OCI-LY7 (cell line): ENCODE results near the gene KCNC1. TPM values are rescaled to one million over a fixed set of nuclear protein-coding genes. Genes with fewer than 3 reads are reported as not detected.

ENCODE experiments used
- BruUV-seq: library from RNA; stranded (reverse); fragments of 400-500 nt; replicated peaks from 2 replicates; lab custom pipeline; 2021; lab: Mats Ljungman, UMichigan
- CTCF ChIA-PET: fragments of 300-600 bp; sonication (Branson Sonifier 250); formaldehyde crosslinking; loops from one replicate; lab custom pipeline; 2022; ENCODE audit warnings: antibody characterized with exemption; ENCODE audit not compliant: unreplicated experiment; lab: Charles Lee
- POLR2A ChIA-PET: fragments of 300-600 bp; sonication (Branson Sonifier 250); formaldehyde crosslinking; loops from one replicate; lab custom pipeline; 2022; ENCODE audit warnings: antibody characterized with exemption; lab: Charles Lee
- DNase-seq: peaks from one replicate; pipeline ENCODE4 v3.0.0-alpha.2; 2015; ENCODE audit warnings: low spot score
- H2AFZ ChIP-seq: fragments of 200-600 bp; sonication (generic), shearing (Covaris generic); 2 replicates; pipeline ENCODE4 v1.6.1; 2014; ENCODE audit warnings: mild to moderate bottlenecking, antibody characterized with exemption, low read length, moderate library complexity
- H3K27ac ChIP-seq: fragments of 200-600 bp; sonication (generic); 2 replicates; pipeline ENCODE4 v1.5.1; 2014; ENCODE audit warnings: mixed run types, low read depth, mild to moderate bottlenecking, moderate library complexity, low read length, inconsistent platforms; ENCODE audit not compliant: poor library complexity, severe bottlenecking
- H3K36me3 ChIP-seq: fragments of 200-600 bp; sonication (generic); 2 replicates; pipeline ENCODE4 v1.6.1; 2014; ENCODE audit warnings: mild to moderate bottlenecking, antibody characterized with exemption, low read length, moderate library complexity, mixed read lengths; ENCODE audit not compliant: insufficient read depth
- H3K4me1 ChIP-seq: fragments of 200-600 bp; sonication (generic); 2 replicates; pipeline ENCODE4 v1.5.1; 2014; ENCODE audit warnings: mild to moderate bottlenecking, low read length; ENCODE audit not compliant: insufficient read depth, poor library complexity, severe bottlenecking
- H3K4me2 ChIP-seq: fragments of 200-600 bp; sonication (generic); 2 replicates; pipeline ENCODE4 v1.6.1; 2014; ENCODE audit warnings: mild to moderate bottlenecking, low read length
- H3K4me3 ChIP-seq: fragments of 200-600 bp; sonication (generic); 2 replicates; pipeline ENCODE4 v1.5.1; 2014; ENCODE audit warnings: mild to moderate bottlenecking, low read depth, low read length; ENCODE audit not compliant: poor library complexity, severe bottlenecking
- H3K79me2 ChIP-seq: fragments of 200-600 bp; sonication (generic); 2 replicates; pipeline ENCODE4 v1.6.1; 2016; ENCODE audit warnings: low read depth, mild to moderate bottlenecking, low read length, moderate library complexity, mixed read lengths; ENCODE audit not compliant: insufficient read depth
- H3K9me2 ChIP-seq: fragments of 200-600 bp; sonication (generic); 2 replicates; pipeline ENCODE4 v1.6.1; 2016; ENCODE audit warnings: mild to moderate bottlenecking, low read length, mixed read lengths; ENCODE audit not compliant: insufficient read depth
- H3K9me3 ChIP-seq: fragments of 200-600 bp; sonication (generic); 2 replicates; pipeline ENCODE4 v1.6.1; 2014; ENCODE audit warnings: mild to moderate bottlenecking, mixed run types, low read length, mixed read lengths
- H4K20me1 ChIP-seq: fragments of 200-600 bp; sonication (generic); 2 replicates; pipeline ENCODE4 v1.6.1; 2014; ENCODE audit warnings: mild to moderate bottlenecking, antibody characterized with exemption, low read length, moderate library complexity, mixed read lengths; ENCODE audit not compliant: insufficient read depth
- EZH2phosphoT487 ChIP-seq: fragments of 200-600 bp; sonication (generic); IDR thresholded peaks from 2 replicates; pipeline ENCODE4 v1.6.1; 2018; ENCODE audit warnings: low read depth, borderline replicate concordance, mild to moderate bottlenecking, mixed run types, antibody characterized with exemption, low read length, moderate library complexity, mixed read lengths
- intact Hi-C: fragments of 100-400 bp; cut with micrococcal nuclease; formaldehyde crosslinking; loops from one replicate; pipeline ENCODE4 v1.10.0; 2022; ENCODE audit not compliant: unreplicated experiment
- total RNA-seq, 2 experiments: library from RNA; depleted of rRNA in 1 of 2; stranded (reverse); fragments of >200 nt in 1 of 2; shearing (Covaris generic) in 1 of 2; gene quantifications; 2 replicates each; pipeline ENCODE4 v1.2.3, GENCODE V29; 2014 to 2022
- TF ChIP-seq, protein P1 (sequence below): fragments of 200-600 bp; sonication (generic); conservative IDR thresholded peaks from 2 replicates; pipeline ENCODE4 v1.5.1; 2014; ENCODE audit warnings: mild to moderate bottlenecking, antibody characterized with exemption, low read length, moderate library complexity, mixed read lengths

KCNC1 gene
- total RNA-seq, 2 experiments from 2014 or later = not detected

DNA sequence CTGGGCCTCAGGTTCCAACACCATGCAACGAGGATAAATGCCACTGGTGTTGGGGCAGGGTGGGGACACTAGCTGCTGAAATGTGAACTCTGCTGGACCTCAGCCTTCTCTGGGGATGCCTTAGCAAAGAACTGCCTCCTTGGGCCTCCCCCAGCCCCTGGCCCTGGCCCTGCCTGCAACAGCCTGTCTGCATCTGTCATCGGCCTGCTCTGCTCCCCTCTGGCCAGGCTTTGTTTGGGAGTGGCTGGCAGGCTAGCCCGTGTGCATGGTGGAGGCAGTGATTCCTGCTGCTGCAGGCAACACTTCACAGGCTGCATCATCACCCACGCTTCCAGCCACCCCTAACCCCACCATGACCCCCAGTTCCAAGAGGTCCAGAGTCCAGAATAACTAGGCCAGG, 26.8 kb upstream of the KCNC1 start:
- no peaks in the 10 kb centered on the region for H3K36me3 ChIP-seq
- TF ChIP-seq, protein P1, sequence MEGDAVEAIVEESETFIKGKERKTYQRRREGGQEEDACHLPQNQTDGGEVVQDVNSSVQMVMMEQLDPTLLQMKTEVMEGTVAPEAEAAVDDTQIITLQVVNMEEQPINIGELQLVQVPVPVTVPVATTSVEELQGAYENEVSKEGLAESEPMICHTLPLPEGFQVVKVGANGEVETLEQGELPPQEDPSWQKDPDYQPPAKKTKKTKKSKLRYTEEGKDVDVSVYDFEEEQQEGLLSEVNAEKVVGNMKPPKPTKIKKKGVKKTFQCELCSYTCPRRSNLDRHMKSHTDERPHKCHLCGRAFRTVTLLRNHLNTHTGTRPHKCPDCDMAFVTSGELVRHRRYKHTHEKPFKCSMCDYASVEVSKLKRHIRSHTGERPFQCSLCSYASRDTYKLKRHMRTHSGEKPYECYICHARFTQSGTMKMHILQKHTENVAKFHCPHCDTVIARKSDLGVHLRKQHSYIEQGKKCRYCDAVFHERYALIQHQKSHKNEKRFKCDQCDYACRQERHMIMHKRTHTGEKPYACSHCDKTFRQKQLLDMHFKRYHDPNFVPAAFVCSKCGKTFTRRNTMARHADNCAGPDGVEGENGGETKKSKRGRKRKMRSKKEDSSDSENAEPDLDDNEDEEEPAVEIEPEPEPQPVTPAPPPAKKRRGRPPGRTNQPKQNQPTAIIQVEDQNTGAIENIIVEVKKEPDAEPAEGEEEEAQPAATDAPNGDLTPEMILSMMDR = no peak
- TF ChIP-seq EZH2phosphoT487 = no peak
- H3K27ac ChIP-seq = no peak overlapping the region
- no peak overlapping the region for H2AFZ ChIP-seq
- no peak overlapping the region for H3K4me3 ChIP-seq
- H3K4me2 ChIP-seq = no peak overlapping the region
- ChIA-PET CTCF (no interaction called here), POLR2A (no interaction called here)
- H3K9me2 ChIP-seq = no peaks in the 10 kb centered on the region
- BruUV-seq = no TSS peak
- intact Hi-C loops = no loop called here
- no peaks in the 10 kb centered on the region for H3K79me2 ChIP-seq
- H4K20me1 ChIP-seq = no peaks in the 10 kb centered on the region
- H3K4me1 ChIP-seq = no peaks in the 10 kb centered on the region
- no peaks in the 10 kb centered on the region for H3K9me3 ChIP-seq
- no peak for DNase-seq

DNA sequence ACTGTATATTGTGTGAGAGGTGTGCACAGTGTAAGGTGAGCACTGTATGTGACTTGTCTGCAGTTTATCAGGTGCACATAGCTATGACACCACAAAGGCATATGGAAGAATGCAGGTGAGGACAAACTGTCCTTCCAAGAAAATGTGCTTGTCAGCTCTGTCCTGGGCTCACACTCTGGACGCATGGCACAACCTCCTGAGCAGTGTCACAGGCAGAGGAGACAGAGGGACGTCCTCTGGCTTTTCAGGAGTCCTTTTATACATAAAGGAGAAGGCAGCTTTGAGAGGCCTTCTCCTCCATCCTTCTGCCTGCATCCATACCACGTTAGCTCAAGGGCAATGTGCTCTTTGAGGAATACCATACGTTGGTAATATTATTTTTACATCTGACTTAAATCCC, 22.7 kb upstream of the KCNC1 start:
- no peak for DNase-seq
- Histone ChIP-seq H3K9me3 (no peaks in the 10 kb centered on the region), H2AFZ (no peak overlapping the region), H3K4me1 (no peaks in the 10 kb centered on the region), H3K36me3 (no peaks in the 10 kb centered on the region), H3K4me3 (no peak overlapping the region), H3K9me2 (no peaks in the 10 kb centered on the region), H3K27ac (no peak overlapping the region), H3K4me2 (no peak overlapping the region), H3K79me2 (no peaks in the 10 kb centered on the region), H4K20me1 (no peaks in the 10 kb centered on the region)
- intact Hi-C loops = no loop called here
- TF ChIP-seq EZH2phosphoT487 = no peak
- TF ChIP-seq, protein P1 = no peak
- BruUV-seq = no TSS peak
- ChIA-PET CTCF (no interaction called here), POLR2A (no interaction called here)

- Histone ChIP-seq H3K4me2 (no peak overlapping the region), H3K27ac (no peak overlapping the region), H3K36me3 (no peaks in the 10 kb centered on the region), H2AFZ (no peak overlapping the region), H4K20me1 (no peaks in the 10 kb centered on the region), H3K4me3 (no peak overlapping the region), H3K79me2 (no peaks in the 10 kb centered on the region), H3K4me1 (no peaks in the 10 kb centered on the region), H3K9me2 (no peaks in the 10 kb centered on the region), H3K9me3 (no peaks in the 10 kb centered on the region)
- TF ChIP-seq, protein P1 = no peak
- no peak for TF ChIP-seq EZH2phosphoT487
- CTCF ChIA-PET = no interaction called here
- no TSS peak for BruUV-seq
- no peak for DNase-seq
- POLR2A ChIA-PET = interaction anchor here (0.6 kb wide), 1 partner anchor 1119 kb away, joined by 4 read pairs; no protein-coding TSS in a partner anchor
- intact Hi-C loops = no loop called here
These were observed 20.7 kb upstream of the KCNC1 start for GRCh38 chr11:17713851-17714250.
